Heart right ventricle (tissue), 16 donors: ENCODE results near the gene TSC1. TPM values are rescaled to one million over a fixed set of nuclear protein-coding genes. Genes with fewer than 3 reads are reported as not detected.

ENCODE experiments used
- ATAC-seq, 8 donors: fragments of 200-7000 bp; cut with Tn5 transposase; one replicate each; pipeline ENCODE4 v1.9.1; 2020; ENCODE audit warnings: mild to moderate bottlenecking in 8 of 8, moderate library complexity in 8 of 8, moderate number of reproducible peaks in 1 of 8
- DNase-seq, 2 donors: peaks; one replicate each; pipeline ENCODE4 v3.0.0-alpha.2; 2020
- H3K27ac ChIP-seq, 10 donors: fragments of 200-600 bp; sonication (generic) in 2 of 10; one replicate each; pipeline versions ENCODE4 v1.5.0 to v1.8.0; 2020 to 2022; ENCODE audit warnings: mild to moderate bottlenecking in 3 of 10
- H3K27me3 ChIP-seq, 7 donors: fragments of 200-600 bp; one replicate each; pipeline ENCODE4 v1.8.0; 2021 to 2022; ENCODE audit warnings: mild to moderate bottlenecking in 2 of 7
- H3K36me3 ChIP-seq, 9 donors: fragments of 200-600 bp; sonication (generic) in 1 of 9; one replicate each; pipeline versions ENCODE4 v1.5.0 to v1.8.0; 2020 to 2022; ENCODE audit warnings: mild to moderate bottlenecking in 2 of 9
- H3K4me1 ChIP-seq, 9 donors: fragments of 200-600 bp; sonication (generic) in 1 of 9; one replicate each; pipeline versions ENCODE4 v1.5.0 to v1.8.0; 2020 to 2022; ENCODE audit warnings: mild to moderate bottlenecking in 4 of 9
- H3K4me3 ChIP-seq, 10 donors: fragments of 200-600 bp; sonication (generic) in 2 of 10; one replicate each; pipeline versions ENCODE4 v1.5.0 to v1.8.0; 2020 to 2022; ENCODE audit warnings: mild to moderate bottlenecking in 7 of 10, moderate library complexity in 2 of 10
- H3K9me3 ChIP-seq, 11 donors: fragments of 200-600 bp in 10 of 11; sonication (generic) in 2 of 11; one replicate each; pipeline versions ENCODE4 v1.5.0 to v1.8.0; 2013 to 2022; ENCODE audit warnings: mild to moderate bottlenecking in 2 of 11, control low read depth in 1 of 11, moderate library complexity in 1 of 11
- WGBS, 2 donors: extraction: QIAGEN DNeasy Blood & Tissue Kit; methylation state at CpG; one replicate each; pipeline ENCODE4 v1.1.7; 2013; ENCODE audit warnings: inconsistent platforms in 1 of 2; 5-methylcytosine and 5-hydroxymethylcytosine counted together
- intact Hi-C, 10 donors: fragments of 100-400 bp; cut with DNase I; formaldehyde crosslinking; loops; one replicate each; pipeline versions ENCODE4 v1.11.1 to v1.14.2; 2022
- polyA plus RNA-seq, 2 donors: library from polyadenylated mRNA; stranded (reverse); fragments of 200-250 nt; gene quantifications; one replicate each; pipeline ENCODE4 v1.2.3, GENCODE V29; 2013
- total RNA-seq, 10 donors: library from RNA; stranded (reverse); fragmentation: NEBNext Ultra II Directional in 3 of 10; extraction: Animal tissue kit (Norgen Biotek cat#: 25700) in 3 of 10; gene quantifications; one replicate each; pipeline versions ENCODE4 v1.2.1 to v1.2.4, GENCODE V29; 2021 to 2023
- TF ChIP-seq, protein P1 (sequence below), 9 donors: fragments of 200-600 bp; sonication (generic) in 2 of 9; IDR thresholded peaks; one replicate each; pipeline versions ENCODE4 v1.5.0 to v1.8.0; 2021 to 2022; ENCODE audit warnings: antibody characterized with exemption in 9 of 9, mild to moderate bottlenecking in 5 of 9, moderate library complexity in 1 of 9
- donor health status: Arrhythmogenic right ventricular cardiomyopathy.
- donor health status: ischemic (EF 13 %, LVEDD 7.1; RV severe dilation, severe dysfunction).
- donor health status: healthy with polysubstance abuse.
- donor health status: DM: no; HTN: yes; CAD: no.
- donor health status: DM: no; HTN: no; CAD: no.
- donor health status: ischemic (EF 25% LVEDD 6.9; RV normal size, moderate dysfunction).
- donor health status: ischemic (EF 25% LVEDD 5.7; RV mildly dilated, moderate dysfunction).
- donor health status: healthy.
- donor health status: DM: yes; HTN: yes; CAD: no.
- donor health status: Ischemic cardiomyopathy.
- donor health status: ischemic (EF 35%, LVEDD 5.7; RV mildly dilated, moderate dysfunction).
- donor health status: nonischemic (EF 11% LVEDD 7.7; RV severe dilation, severe dysfunction).
- donor health status: DM: yes; HTN: yes; CAD: no.
- donor health status: PGD.
- donor health status: ischemic (EF 29% LVEDD 5.4; RV normal size, mild dysfunction).
- donor health status: nonischemic (EF 23%, LVEDD 6.1; RV moderate dilation, normal function).

Gene TSC1
- total and polyA plus RNA-seq, 12 donors: 7.7 to 72.9 (median 51.2) TPM

DNA sequence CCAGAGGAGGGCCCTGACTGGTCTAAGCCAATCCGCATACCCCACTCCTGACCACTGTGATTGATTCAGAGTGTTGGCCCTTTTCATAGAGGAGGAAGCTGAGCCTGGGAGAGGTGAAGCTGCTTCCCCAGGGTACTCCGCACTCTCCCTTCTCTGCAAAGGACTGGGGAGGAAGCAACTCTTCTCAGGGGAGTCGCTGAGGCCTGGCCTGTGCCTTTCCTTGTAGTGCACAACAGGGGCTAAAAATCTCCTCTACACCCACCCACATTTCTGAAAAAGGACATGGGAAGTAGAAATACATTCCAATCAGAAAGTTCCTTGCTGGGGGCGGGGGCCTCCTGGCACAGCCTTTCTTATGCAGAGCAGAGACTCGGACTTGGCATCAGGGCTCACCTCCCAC lies 88.5 kb downstream of the TSC1 start:
- Histone ChIP-seq H3K9me3 (no peaks in the 10 kb centered on the region), H3K27me3 (peaks cover 0 to 8% (median 0%) of the 10 kb centered on the region in 7 donors), H3K27ac (no peak overlapping the region), H3K4me1 (peaks cover 0 to 13% (median 10%) of the 10 kb centered on the region in 9 donors), H3K36me3 (no peaks in the 10 kb centered on the region), H3K4me3 (no peak overlapping the region)
- 87 to 89% methylated on average over 5 of the region's 5 CpGs for WGBS, 2 donors
- ATAC-seq (no peak), DNase-seq (no peak)
- TF ChIP-seq, protein P1, sequence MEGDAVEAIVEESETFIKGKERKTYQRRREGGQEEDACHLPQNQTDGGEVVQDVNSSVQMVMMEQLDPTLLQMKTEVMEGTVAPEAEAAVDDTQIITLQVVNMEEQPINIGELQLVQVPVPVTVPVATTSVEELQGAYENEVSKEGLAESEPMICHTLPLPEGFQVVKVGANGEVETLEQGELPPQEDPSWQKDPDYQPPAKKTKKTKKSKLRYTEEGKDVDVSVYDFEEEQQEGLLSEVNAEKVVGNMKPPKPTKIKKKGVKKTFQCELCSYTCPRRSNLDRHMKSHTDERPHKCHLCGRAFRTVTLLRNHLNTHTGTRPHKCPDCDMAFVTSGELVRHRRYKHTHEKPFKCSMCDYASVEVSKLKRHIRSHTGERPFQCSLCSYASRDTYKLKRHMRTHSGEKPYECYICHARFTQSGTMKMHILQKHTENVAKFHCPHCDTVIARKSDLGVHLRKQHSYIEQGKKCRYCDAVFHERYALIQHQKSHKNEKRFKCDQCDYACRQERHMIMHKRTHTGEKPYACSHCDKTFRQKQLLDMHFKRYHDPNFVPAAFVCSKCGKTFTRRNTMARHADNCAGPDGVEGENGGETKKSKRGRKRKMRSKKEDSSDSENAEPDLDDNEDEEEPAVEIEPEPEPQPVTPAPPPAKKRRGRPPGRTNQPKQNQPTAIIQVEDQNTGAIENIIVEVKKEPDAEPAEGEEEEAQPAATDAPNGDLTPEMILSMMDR (IDR thresholded peaks at IDR 0.05): no peak
- intact Hi-C loops: no loop called here

DNA sequence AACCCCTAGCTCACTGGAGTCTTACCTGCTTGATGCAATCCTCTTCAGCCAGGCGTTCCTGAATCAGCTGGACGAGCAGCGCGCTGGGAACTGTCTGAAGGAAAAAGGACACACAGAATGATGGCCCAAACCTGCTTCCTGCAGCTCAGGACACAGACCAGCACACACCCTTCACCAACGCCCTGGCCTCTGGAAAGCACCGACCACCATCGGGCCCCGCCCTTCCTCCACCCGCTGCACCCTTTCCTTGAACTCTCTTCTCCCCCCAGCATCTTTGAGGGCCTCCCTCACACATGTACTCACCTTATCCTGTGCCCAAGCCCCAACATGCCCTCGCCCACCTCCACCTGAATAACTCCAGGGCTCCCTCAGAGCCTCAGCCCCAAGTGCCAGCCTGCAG lies 89.6 kb downstream of the TSC1 start:
- Histone ChIP-seq H3K4me3 (no peak overlapping the region), H3K9me3 (no peaks in the 10 kb centered on the region), H3K27me3 (peaks cover 0 to 8% (median 0%) of the 10 kb centered on the region in 7 donors), H3K27ac (no peak overlapping the region), H3K36me3 (no peaks in the 10 kb centered on the region), H3K4me1 (peaks cover 0 to 13% (median 10%) of the 10 kb centered on the region in 9 donors)
- 78% methylated on average over 10 of the region's 10 CpGs for whole genome bisulfite sequencing, 2 donors
- intact Hi-C loops: no loop called here
- DNase-seq (no peak), ATAC-seq (no peak)
- TF ChIP-seq, protein P1 (IDR thresholded peaks at IDR 0.05): no peak

DNA sequence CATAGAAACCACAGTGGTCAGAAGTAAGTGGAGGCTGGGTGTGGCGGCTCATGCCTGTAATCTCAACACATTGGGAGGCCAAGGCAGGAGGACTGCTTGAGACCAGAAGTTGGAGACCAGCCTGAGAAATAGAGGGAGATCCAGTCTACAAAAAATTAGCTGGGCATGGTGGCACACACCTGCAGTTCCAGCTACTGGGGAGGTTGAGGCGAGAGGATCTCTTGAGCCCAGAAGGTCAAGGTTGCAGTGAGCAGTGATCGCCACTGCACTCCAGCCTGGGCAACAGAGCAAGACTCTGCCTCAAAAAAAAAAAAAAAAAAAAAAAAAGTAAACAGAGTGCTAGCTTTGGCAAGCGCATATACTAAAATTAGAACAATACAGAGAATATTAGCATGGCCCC lies 90.9 kb downstream of the TSC1 start:
- no peak overlapping the region for H3K27ac ChIP-seq
- ATAC-seq (no peak), DNase-seq (no peak)
- no peaks in the 10 kb centered on the region for H3K36me3 ChIP-seq
- peaks cover 0 to 8% (median 0%) of the 10 kb centered on the region in 7 donors for H3K27me3 ChIP-seq
- TF ChIP-seq, protein P1 (IDR thresholded peaks at IDR 0.05): no peak
- WGBS, 2 donors: 94 to 96% methylated on average over 4 of the region's 4 CpGs
- peaks cover 0 to 13% (median 10%) of the 10 kb centered on the region in 9 donors for H3K4me1 ChIP-seq
- intact Hi-C loops: no loop called here
- H3K4me3 ChIP-seq: no peak overlapping the region
- no peaks in the 10 kb centered on the region for H3K9me3 ChIP-seq

GRCh38 chr9:132849185-132849706 lies 95.2 kb downstream of the TSC1 start:
- Histone ChIP-seq H3K27ac (peak overlapping the region in 1 of 10 donors; percentile 26), H3K36me3 (no peaks in the 10 kb centered on the region), H3K27me3 (no peaks in the 10 kb centered on the region), H3K4me1 (peaks cover 0 to 3% (median 0%) of the 10 kb centered on the region in 9 donors), H3K9me3 (no peaks in the 10 kb centered on the region), H3K4me3 (peak overlapping the region in 1 of 10 donors; percentile 2)
- ATAC-seq (peak in 6 of 8 donors; percentile 59 to 88 (median 80)), DNase-seq (peak in 1 of 2 donors; percentile 32)
- TF ChIP-seq, protein P1 (IDR thresholded peaks at IDR 0.05): no peak
- intact Hi-C loops: no loop called here
- 34 to 51% methylated on average over 12 of the region's 12 CpGs for WGBS, 2 donors
